Measurements from ENCODE around the gene U2SURP. TPM values are rescaled to one million over a fixed set of nuclear protein-coding genes. Genes with fewer than 3 reads are reported as not detected.

U2SURP gene
- total and polyA plus RNA-seq, 10 of the 15 experiments (the other 5 are each of a cell fraction or from before 2014, with no cell fraction given), result 76.3 to 277 (median 150) TPM

GRCh38 chr3:143014921-143015320 lies 13.6 kb downstream of the U2SURP start:
- BruUV-seq (replicated peaks), result no TSS peak
- Histone ChIP-seq H3K9me3 (replicated peaks; ENCODE audit: control insufficient read depth, insufficient read depth, low read length) (no peaks in the 10 kb centered on the region), H4K20me1 (ENCODE audit: control insufficient read depth, insufficient read depth) (no peaks in the 10 kb centered on the region), H3K27ac (ENCODE audit: control insufficient read depth, insufficient read depth) (no peak overlapping the region), H3K79me2 (ENCODE audit: control insufficient read depth, insufficient read depth, low read length) (peaks cover 37% of the 10 kb centered on the region), H3K9ac (ENCODE audit: control insufficient read depth, insufficient read depth, low read length) (no peak overlapping the region), H3K27me3 (replicated peaks in 1 of 2; ENCODE audit: control insufficient read depth in 2 of 2, insufficient read depth in 2 of 2, low read length in 1 of 2) (no peaks in the 10 kb centered on the region), H3K4me1 (ENCODE audit: control insufficient read depth, insufficient read depth, low read length) (no peaks in the 10 kb centered on the region; the same call in 1 of the 2 replicates), H3K4me3 (no peak overlapping the region), H3K4me2 (ENCODE audit: control insufficient read depth, insufficient read depth) (no peak overlapping the region), H3K36me3 (ENCODE audit: control insufficient read depth in 2 of 2, insufficient read depth in 2 of 2, low read length in 1 of 2) (peaks cover 3 to 23% of the 10 kb centered on the region in 2 experiments), H2AFZ (ENCODE audit: control insufficient read depth, low read depth, low read length) (no peak overlapping the region)
- FAIRE-seq (no peak), DNase-seq (ENCODE audit: low read depth, low spot score) (no peak), ATAC-seq (no peak)
- in situ Hi-C loops (cut with MboI) (no loop called here), intact Hi-C loops (cut with micrococcal nuclease; ENCODE audit: unreplicated experiment) (no loop called here)
- CTCF ChIA-PET, result interaction anchor here (0.7 to 6.4 kb wide), 12 partner anchors 9 to 430 kb away, joined by 3 to 52 read pairs (median 4); partner anchors contain the start of gene U2SURP
- SMC1A ChIA-PET (ENCODE audit: uncharacterized antibody, unreplicated experiment), result interaction anchor here (1.2 to 2.0 kb wide), 5 partner anchors 13 to 104 kb away, joined by 3 to 14 read pairs (median 3); partner anchors contain the start of gene U2SURP
- POLR2A ChIA-PET, result interaction anchor here (0.5 to 1.8 kb wide), 3 partner anchors 9 to 150 kb away, joined by 3 to 5 read pairs (median 4); no protein-coding TSS in a partner anchor
- RAD21 ChIA-PET (ENCODE audit: unreplicated experiment), result interaction anchor here (1.1 to 2.1 kb wide), 2 partner anchors 8 to 186 kb away, joined by 4 to 5 read pairs; no protein-coding TSS in a partner anchor
- no peak for TF ChIP-seq ZNF24 (IDR thresholded peaks at IDR 0.05)
- TF ChIP-seq YY1 (IDR thresholded peaks at IDR 0.05; ENCODE audit: low read depth, low read length), result no peak

GRCh38 chr3:143016321-143016972 lies 15.1 kb downstream of the U2SURP start:
- in situ Hi-C loops (cut with MboI), result no loop called here
- TF ChIP-seq SMC3 (IDR thresholded peaks at IDR 0.05; ENCODE audit: borderline replicate concordance, low read length), result peak; percentile 16; the same call in 1 of the 2 replicates
- TF ChIP-seq, protein P1, sequence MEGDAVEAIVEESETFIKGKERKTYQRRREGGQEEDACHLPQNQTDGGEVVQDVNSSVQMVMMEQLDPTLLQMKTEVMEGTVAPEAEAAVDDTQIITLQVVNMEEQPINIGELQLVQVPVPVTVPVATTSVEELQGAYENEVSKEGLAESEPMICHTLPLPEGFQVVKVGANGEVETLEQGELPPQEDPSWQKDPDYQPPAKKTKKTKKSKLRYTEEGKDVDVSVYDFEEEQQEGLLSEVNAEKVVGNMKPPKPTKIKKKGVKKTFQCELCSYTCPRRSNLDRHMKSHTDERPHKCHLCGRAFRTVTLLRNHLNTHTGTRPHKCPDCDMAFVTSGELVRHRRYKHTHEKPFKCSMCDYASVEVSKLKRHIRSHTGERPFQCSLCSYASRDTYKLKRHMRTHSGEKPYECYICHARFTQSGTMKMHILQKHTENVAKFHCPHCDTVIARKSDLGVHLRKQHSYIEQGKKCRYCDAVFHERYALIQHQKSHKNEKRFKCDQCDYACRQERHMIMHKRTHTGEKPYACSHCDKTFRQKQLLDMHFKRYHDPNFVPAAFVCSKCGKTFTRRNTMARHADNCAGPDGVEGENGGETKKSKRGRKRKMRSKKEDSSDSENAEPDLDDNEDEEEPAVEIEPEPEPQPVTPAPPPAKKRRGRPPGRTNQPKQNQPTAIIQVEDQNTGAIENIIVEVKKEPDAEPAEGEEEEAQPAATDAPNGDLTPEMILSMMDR (IDR thresholded peaks at IDR 0.05 in 2 of 3, conservative IDR thresholded peaks at IDR 0.05 in 1 of 3; ENCODE audit: control insufficient read depth in 2 of 3, extremely low read depth in 1 of 3, insufficient read depth in 1 of 3, low read depth in 3 of 3, low read length in 3 of 3), result peak; percentile 28 to 50 (median 45); a peak in 3 of 6 replicates
- TF ChIP-seq ELK1 (IDR thresholded peaks at IDR 0.05; ENCODE audit: low read depth, low read length), result no peak
- peak; percentile 33; the same call in 1 of the 2 replicates for TF ChIP-seq RAD21 (IDR thresholded peaks at IDR 0.05; ENCODE audit: insufficient read depth, low read depth, low read length)
- TF ChIP-seq, protein P2, sequence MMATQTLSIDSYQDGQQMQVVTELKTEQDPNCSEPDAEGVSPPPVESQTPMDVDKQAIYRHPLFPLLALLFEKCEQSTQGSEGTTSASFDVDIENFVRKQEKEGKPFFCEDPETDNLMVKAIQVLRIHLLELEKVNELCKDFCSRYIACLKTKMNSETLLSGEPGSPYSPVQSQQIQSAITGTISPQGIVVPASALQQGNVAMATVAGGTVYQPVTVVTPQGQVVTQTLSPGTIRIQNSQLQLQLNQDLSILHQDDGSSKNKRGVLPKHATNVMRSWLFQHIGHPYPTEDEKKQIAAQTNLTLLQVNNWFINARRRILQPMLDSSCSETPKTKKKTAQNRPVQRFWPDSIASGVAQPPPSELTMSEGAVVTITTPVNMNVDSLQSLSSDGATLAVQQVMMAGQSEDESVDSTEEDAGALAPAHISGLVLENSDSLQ (IDR thresholded peaks at IDR 0.05), result peak; percentile 65

More at GRCh38 chr3:143016321-143016972, 15.1 kb downstream of the U2SURP start:
- 30% methylated on average over 3 of the region's 3 CpGs for WGBS (ENCODE audit: insufficient coverage, insufficient replicate concordance, low lambda C conversion rate, missing lambda C conversion rate)
- no peaks in the 10 kb centered on the region for H3K9me3 ChIP-seq (replicated peaks; ENCODE audit: control insufficient read depth, insufficient read depth, low read length)
- H3K9ac ChIP-seq (ENCODE audit: control insufficient read depth, insufficient read depth, low read length), result no peak overlapping the region
- H4K20me1 ChIP-seq (ENCODE audit: control insufficient read depth, insufficient read depth), result no peaks in the 10 kb centered on the region
- CTCF ChIA-PET, result interaction anchor here (0.7 to 6.4 kb wide), 16 partner anchors 9 to 187 kb away, joined by 3 to 52 read pairs (median 4); partner anchors contain the start of gene U2SURP
- no peak overlapping the region for H3K4me2 ChIP-seq (ENCODE audit: control insufficient read depth, insufficient read depth)
- no peak overlapping the region; the same call in 1 of the 2 replicates for H3K4me3 ChIP-seq
- no peaks in the 10 kb centered on the region for H3K27me3 ChIP-seq (replicated peaks in 1 of 2; ENCODE audit: control insufficient read depth in 2 of 2, insufficient read depth in 2 of 2, low read length in 1 of 2)
- H3K36me3 ChIP-seq (ENCODE audit: control insufficient read depth in 2 of 2, insufficient read depth in 2 of 2, low read length in 1 of 2), result peaks cover 3 to 23% of the 10 kb centered on the region in 2 experiments
- RAD21 ChIA-PET (ENCODE audit: unreplicated experiment), result interaction anchor here (1.1 to 2.1 kb wide), 2 partner anchors 9 to 187 kb away, joined by 4 to 5 read pairs; no protein-coding TSS in a partner anchor
- FAIRE-seq (peak; percentile 44), DNase-seq (ENCODE audit: low read depth, low spot score) (no peak), ATAC-seq (peak; percentile 65)
- H3K4me1 ChIP-seq (ENCODE audit: control insufficient read depth, insufficient read depth, low read length), result no peaks in the 10 kb centered on the region; the same call in 1 of the 2 replicates
- H2AFZ ChIP-seq (ENCODE audit: control insufficient read depth, low read depth, low read length), result no peak overlapping the region
- peaks cover 22% of the 10 kb centered on the region for H3K79me2 ChIP-seq (ENCODE audit: control insufficient read depth, insufficient read depth, low read length)
- BruUV-seq (replicated peaks), result no TSS peak
- intact Hi-C loops (cut with micrococcal nuclease; ENCODE audit: unreplicated experiment), result no loop called here
- POLR2A ChIA-PET, result interaction anchor here (1.0 to 1.8 kb wide), 2 partner anchors 10 to 14 kb away, joined by 4 to 5 read pairs; no protein-coding TSS in a partner anchor
- SMC1A ChIA-PET (ENCODE audit: uncharacterized antibody, unreplicated experiment), result interaction anchor here (0.7 to 2.0 kb wide), 8 partner anchors 11 to 187 kb away, joined by 3 to 14 read pairs (median 3); partner anchors contain the start of gene U2SURP
- no peak overlapping the region for H3K27ac ChIP-seq (ENCODE audit: control insufficient read depth, insufficient read depth)
